Keratinocyte (primary cell): ENCODE measurements around the gene MYADML2. TPM values are rescaled to one million over a fixed set of nuclear protein-coding genes. Genes with fewer than 3 reads are reported as not detected.

Experiments used
- DNase-seq: peaks from one replicate; pipeline ENCODE4 v3.0.0-alpha.2; 2011; ENCODE audit warnings: low read depth, missing footprints, low spot score
- FAIRE-seq: peaks from 2 replicates; lab custom pipeline; 2011; peaks lifted over from hg19 to GRCh38; lab: Jason Lieb, UNC
- H2AFZ ChIP-seq: 2 replicates; pipeline ENCODE4 v1.6.0; 2012; ENCODE audit warnings: low read length, control low read depth, inconsistent platforms; ENCODE audit not compliant: control insufficient read depth
- H3K27ac ChIP-seq: 2 replicates; pipeline ENCODE4 v1.5.1; 2011; ENCODE audit warnings: low read length; ENCODE audit not compliant: control insufficient read depth, insufficient read depth
- H3K27me3 ChIP-seq: 3 replicates; pipeline ENCODE4 v1.6.0; 2011; ENCODE audit warnings: low read length; ENCODE audit not compliant: control insufficient read depth, insufficient read depth; ENCODE audit errors: extremely low read depth
- H3K36me3 ChIP-seq, 2 experiments: 2 replicates in 1 of 2; 3 replicates in 1 of 2; pipeline ENCODE4 v1.5.1; 2011; ENCODE audit warnings: low read length in 2 of 2, mild to moderate bottlenecking in 1 of 2; ENCODE audit not compliant: control insufficient read depth in 2 of 2, insufficient read depth in 2 of 2; ENCODE audit errors: extremely low read depth in 1 of 2
- H3K4me1 ChIP-seq: 3 replicates; pipeline ENCODE4 v1.5.1; 2011; ENCODE audit warnings: low read length; ENCODE audit not compliant: control insufficient read depth, insufficient read depth; ENCODE audit errors: extremely low read depth
- H3K4me2 ChIP-seq: 3 replicates; pipeline ENCODE4 v1.6.0; 2011; ENCODE audit warnings: low read depth, low read length; ENCODE audit not compliant: control insufficient read depth, insufficient read depth; ENCODE audit errors: extremely low read depth
- H3K4me3 ChIP-seq, 3 experiments: fragments of 200-600 bp in 1 of 3; sonication (generic) in 1 of 3; 2 replicates in 2 of 3; 3 replicates in 1 of 3; pipeline ENCODE4 v1.5.1; 2011 to 2016; ENCODE audit warnings: low read length in 3 of 3, mild to moderate bottlenecking in 3 of 3, control low read depth in 2 of 3, inconsistent platforms in 1 of 3, low read depth in 1 of 3, mixed read lengths in 1 of 3, mixed run types in 1 of 3, moderate library complexity in 1 of 3; ENCODE audit not compliant: control insufficient read depth in 2 of 3, insufficient read depth in 2 of 3; ENCODE audit errors: extremely low read depth in 1 of 3
- H3K79me2 ChIP-seq: 2 replicates; pipeline ENCODE4 v1.6.0; 2012; ENCODE audit warnings: low read length; ENCODE audit not compliant: control insufficient read depth, insufficient read depth
- H3K9ac ChIP-seq: 3 replicates; pipeline ENCODE4 v1.6.0; 2011; ENCODE audit warnings: low read length; ENCODE audit not compliant: control insufficient read depth, insufficient read depth; ENCODE audit errors: extremely low read depth
- H3K9me1 ChIP-seq: 3 replicates; pipeline ENCODE4 v1.6.0; 2011; ENCODE audit warnings: low read length; ENCODE audit not compliant: control insufficient read depth, insufficient read depth; ENCODE audit errors: extremely low read depth
- H3K9me3 ChIP-seq: 2 replicates; pipeline ENCODE4 v1.5.1; 2012; ENCODE audit warnings: low read depth, low read length; ENCODE audit not compliant: control insufficient read depth
- H4K20me1 ChIP-seq: 3 replicates; pipeline ENCODE4 v1.6.0; 2011; ENCODE audit warnings: low read length; ENCODE audit not compliant: control insufficient read depth, insufficient read depth; ENCODE audit errors: extremely low read depth
- CTCF ChIP-seq, 3 experiments: IDR thresholded peaks in 1 of 3; conservative IDR thresholded peaks in 1 of 3; optimal IDR thresholded peaks in 1 of 3; 2 replicates in 2 of 3; 3 replicates in 1 of 3; pipeline versions ENCODE3 to v1.5.1; 2011; ENCODE audit warnings: low read length in 3 of 3, mild to moderate bottlenecking in 3 of 3, moderate library complexity in 2 of 3, control low read depth in 1 of 3, inconsistent platforms in 1 of 3; ENCODE audit not compliant: insufficient read depth in 2 of 3; ENCODE audit errors: extremely low read depth in 1 of 3
- EZH2 ChIP-seq: IDR thresholded peaks from one replicate; pipeline ENCODE4 v1.6.1; 2012; ENCODE audit warnings: inconsistent platforms, mild to moderate bottlenecking, low read length, moderate library complexity
- dilution Hi-C: fragments of 300-500 bp; cut with MboI; formaldehyde crosslinking; loops from one replicate; pipeline ENCODE4 v1.7.0; 2020; ENCODE audit warnings: low sequenced_read_pairs; ENCODE audit not compliant: extremely low pct_ligation_motif_present
- polyA plus RNA-seq, 5 experiments: library from polyadenylated mRNA; depleted of rRNA in 3 of 5; stranded (reverse) in 3 of 5; stranded (forward) in 1 of 5; unstranded in 1 of 5; fragments of >200 nt; gene quantifications; 1 replicate in 1 of 5; 2 replicates in 3 of 5; 3 replicates in 1 of 5; pipeline versions ENCODE4 v1.2.1 to v1.2.3, GENCODE V29; 2011 to 2012; ENCODE audit warnings: missing spikeins in 2 of 5, low read depth in 1 of 5, low replicate concordance in 1 of 5

The MYADML2 gene
- polyA plus RNA-seq, 1 donor (not counting 4 experiments of a cell fraction or from before 2014, with no cell fraction given) = not detected

- H3K9ac ChIP-seq = no peak overlapping the region
- DNase-seq = no peak
- dilution Hi-C loops = no loop called here
- H3K27ac ChIP-seq = no peak overlapping the region
- no peaks in the 10 kb centered on the region for H3K27me3 ChIP-seq
- H4K20me1 ChIP-seq = no peaks in the 10 kb centered on the region
- FAIRE-seq = no peak
- no peak overlapping the region for H2AFZ ChIP-seq
- TF ChIP-seq EZH2 (no peak), CTCF (optimal IDR thresholded peaks at IDR 0.05 in 1 of 3, IDR thresholded peaks at IDR 0.05 in 1 of 3, conservative IDR thresholded peaks at IDR 0.05 in 1 of 3; ENCODE audit: extremely low read depth in 1 of 3, insufficient read depth in 2 of 3, low read length in 3 of 3) (peak in 1 of 3 experiments; percentile 20)
- peaks cover 3% of the 10 kb centered on the region for H3K9me1 ChIP-seq
- peaks cover 25 to 29% of the 10 kb centered on the region in 2 experiments for H3K36me3 ChIP-seq
- no peak overlapping the region for H3K4me2 ChIP-seq
- H3K4me1 ChIP-seq = peaks cover 18% of the 10 kb centered on the region
- peaks cover 17% of the 10 kb centered on the region for H3K79me2 ChIP-seq
- no peak overlapping the region for H3K4me3 ChIP-seq
- H3K9me3 ChIP-seq = no peaks in the 10 kb centered on the region
Measured at GRCh38 chr17:81907219-81908145, 39.6 kb downstream of the MYADML2 start.

GRCh38 chr17:81906476-81907218 lies 40.4 kb downstream of the MYADML2 start:
- peaks cover 3% of the 10 kb centered on the region for H3K9me1 ChIP-seq
- H3K27ac ChIP-seq = no peak overlapping the region
- H3K36me3 ChIP-seq = peaks cover 23 to 25% of the 10 kb centered on the region in 2 experiments
- peaks cover 17% of the 10 kb centered on the region for H3K79me2 ChIP-seq
- DNase-seq = no peak
- no peaks in the 10 kb centered on the region for H4K20me1 ChIP-seq
- no peak overlapping the region for H3K9ac ChIP-seq
- no peaks in the 10 kb centered on the region for H3K9me3 ChIP-seq
- FAIRE-seq = no peak
- dilution Hi-C loops = no loop called here
- TF ChIP-seq EZH2 (no peak), CTCF (optimal IDR thresholded peaks at IDR 0.05 in 1 of 3, IDR thresholded peaks at IDR 0.05 in 1 of 3, conservative IDR thresholded peaks at IDR 0.05 in 1 of 3; ENCODE audit: extremely low read depth in 1 of 3, insufficient read depth in 2 of 3, low read length in 3 of 3) (peak in 2 of 3 experiments; percentile 20 to 35)
- no peak overlapping the region for H3K4me2 ChIP-seq
- no peak overlapping the region for H3K4me3 ChIP-seq
- peaks cover 13% of the 10 kb centered on the region for H3K4me1 ChIP-seq
- no peak overlapping the region for H2AFZ ChIP-seq
- H3K27me3 ChIP-seq = no peaks in the 10 kb centered on the region
